Heart left ventricle (tissue), 16 donors: Measurements from ENCODE around the gene RTTN. TPM values are rescaled to one million over a fixed set of nuclear protein-coding genes. Genes with fewer than 3 reads are reported as not detected.

Source experiments
- ATAC-seq, 4 donors: fragments of 200-7000 bp; cut with Tn5 transposase; one replicate each; pipeline ENCODE4 v1.9.1; 2020 to 2022; ENCODE audit warnings: moderate library complexity in 4 of 4, mild to moderate bottlenecking in 3 of 4, moderate number of reproducible peaks in 1 of 4
- DNase-seq, 5 donors: peaks; one replicate each; pipeline ENCODE4 v3.0.0-alpha.2; 2020
- H3K27ac ChIP-seq, 12 donors: fragments of 200-600 bp; sonication (generic) in 4 of 12; one replicate each; pipeline versions ENCODE4 v1.5.0 to v1.8.0; 2016 to 2022; ENCODE audit warnings: mild to moderate bottlenecking in 2 of 12
- H3K27me3 ChIP-seq, 9 donors: fragments of 200-600 bp; sonication (generic) in 2 of 9; one replicate each; pipeline versions ENCODE4 v1.5.1 to v1.8.0; 2016 to 2022; ENCODE audit warnings: mild to moderate bottlenecking in 3 of 9
- H3K36me3 ChIP-seq, 9 donors: fragments of 200-600 bp; sonication (generic) in 2 of 9; one replicate each; pipeline versions ENCODE4 v1.5.0 to v1.8.0; 2018 to 2022; ENCODE audit warnings: mild to moderate bottlenecking in 2 of 9
- H3K4me1 ChIP-seq, 12 donors: fragments of 200-600 bp; sonication (generic) in 4 of 12; one replicate each; pipeline versions ENCODE4 v1.5.0 to v1.8.0; 2016 to 2022; ENCODE audit warnings: mild to moderate bottlenecking in 3 of 12
- H3K4me3 ChIP-seq, 12 donors: fragments of 200-600 bp; sonication (generic) in 4 of 12; one replicate each; pipeline versions ENCODE4 v1.5.0 to v1.8.0; 2017 to 2022; ENCODE audit warnings: mild to moderate bottlenecking in 9 of 12, moderate library complexity in 4 of 12
- H3K9me3 ChIP-seq, 12 donors: fragments of 200-600 bp; sonication (generic) in 4 of 12; one replicate each; pipeline versions ENCODE4 v1.5.0 to v1.8.0; 2016 to 2022; ENCODE audit warnings: mild to moderate bottlenecking in 1 of 12
- CTCF ChIP-seq, 12 donors: fragments of 200-600 bp; sonication (generic) in 4 of 12; IDR thresholded peaks; one replicate each; pipeline versions ENCODE4 v1.5.0 to v1.8.0; 2018 to 2022; ENCODE audit warnings: antibody characterized with exemption in 12 of 12, mild to moderate bottlenecking in 5 of 12
- POLR2A ChIP-seq, 2 donors: fragments of 450-650 bp; IDR thresholded peaks; one replicate each; pipeline ENCODE4 v1.6.1; 2017; ENCODE audit warnings: antibody characterized with exemption in 2 of 2, mild to moderate bottlenecking in 2 of 2, moderate library complexity in 2 of 2
- WGBS, 4 donors: extraction: QIAGEN DNeasy Blood & Tissue Kit in 2 of 4; methylation state at CpG; one replicate each; pipeline versions ENCODE4 v1.1.5 to v1.1.7; 2013 to 2018; 5-methylcytosine and 5-hydroxymethylcytosine counted together
- intact Hi-C, 10 donors: fragments of 100-400 bp; cut with DNase I; formaldehyde crosslinking; loops; one replicate each; pipeline versions ENCODE4 v1.11.1 to v1.14.2; 2022
- polyA plus RNA-seq, 2 donors: library from polyadenylated mRNA; stranded (reverse); fragments of 200-250 nt; gene quantifications; one replicate each; pipeline ENCODE4 v1.2.3, GENCODE V29; 2013
- total RNA-seq, 9 donors: library from RNA; depleted of rRNA in 2 of 9; stranded (reverse); fragments of >200 nt in 2 of 9; fragmentation: NEBNext Ultra II Directional in 3 of 9; extraction: Animal tissue kit (Norgen Biotek cat#: 25700) in 3 of 9; gene quantifications; one replicate each; pipeline versions ENCODE4 v1.1.0 to v1.2.4, GENCODE V29; 2016 to 2023
- donor health status: ischemic (EF 13 %, LVEDD 7.1; RV severe dilation, severe dysfunction).
- donor health status: healthy with polysubstance abuse.
- donor health status: DM: no; HTN: yes; CAD: no.
- donor health status: DM: no; HTN: no; CAD: no.
- donor health status: ischemic (EF 25% LVEDD 6.9; RV normal size, moderate dysfunction).
- donor health status: ischemic (EF 25% LVEDD 5.7; RV mildly dilated, moderate dysfunction).
- donor health status: healthy.
- donor health status: DM: yes; HTN: yes; CAD: no.
- donor health status: ischemic (EF 35%, LVEDD 5.7; RV mildly dilated, moderate dysfunction).
- donor health status: nonischemic (EF 11% LVEDD 7.7; RV severe dilation, severe dysfunction).
- donor health status: DM: yes; HTN: yes; CAD: no.
- donor health status: PGD.
- donor health status: ischemic (EF 29% LVEDD 5.4; RV normal size, mild dysfunction).
- donor health status: nonischemic (EF 23%, LVEDD 6.1; RV moderate dilation, normal function).

Gene RTTN
- total and polyA plus RNA-seq, 11 donors: 5.8 to 14.3 (median 8.1) TPM

GRCh38 chr18:70036168-70036567 is 169.3 kb downstream of the RTTN start:
- no peaks in the 10 kb centered on the region for H3K9me3 ChIP-seq
- DNase-seq (no peak), ATAC-seq (no peak)
- intact Hi-C loops: no loop called here
- no peak overlapping the region for H3K27ac ChIP-seq
- peaks cover 0 to 9% (median 0%) of the 10 kb centered on the region in 12 donors for H3K4me1 ChIP-seq
- H3K36me3 ChIP-seq: peaks cover 0 to 9% (median 0%) of the 10 kb centered on the region in 9 donors
- 96 to 99% (median 98%) methylated on average over 2 of the region's 2 CpGs for WGBS, 4 donors
- H3K4me3 ChIP-seq: no peak overlapping the region
- TF ChIP-seq CTCF (IDR thresholded peaks at IDR 0.05): no peak
- TF ChIP-seq POLR2A (IDR thresholded peaks at IDR 0.05): no peak
- H3K27me3 ChIP-seq: no peaks in the 10 kb centered on the region

- H3K27ac ChIP-seq: no peak overlapping the region
- H3K27me3 ChIP-seq: no peaks in the 10 kb centered on the region
- intact Hi-C loops: no loop called here
- DNase-seq: no peak
- TF ChIP-seq POLR2A (IDR thresholded peaks at IDR 0.05) (no peak), CTCF (IDR thresholded peaks at IDR 0.05) (no peak)
- no peak for ATAC-seq
- 96 to 99% (median 98%) methylated on average over 4 of the region's 4 CpGs for WGBS, 4 donors
- no peak overlapping the region for H3K4me3 ChIP-seq
- H3K4me1 ChIP-seq: no peaks in the 10 kb centered on the region
- H3K36me3 ChIP-seq: peaks cover 0 to 35% (median 22%) of the 10 kb centered on the region in 9 donors
- H3K9me3 ChIP-seq: no peaks in the 10 kb centered on the region
Observed at GRCh38 chr18:70031221-70031620, 174.3 kb downstream of the RTTN start.

- WGBS, 4 donors: 71 to 90% (median 78%) methylated on average over 1 of the region's 1 CpG
- H3K4me3 ChIP-seq: no peak overlapping the region
- no peak for TF ChIP-seq POLR2A (IDR thresholded peaks at IDR 0.05)
- H3K36me3 ChIP-seq: peaks cover 0 to 40% (median 22%) of the 10 kb centered on the region in 9 donors
- no peaks in the 10 kb centered on the region for H3K4me1 ChIP-seq
- no peaks in the 10 kb centered on the region for H3K9me3 ChIP-seq
- ATAC-seq (no peak), DNase-seq (no peak)
- H3K27me3 ChIP-seq: no peaks in the 10 kb centered on the region
- intact Hi-C loops: no loop called here
- no peak overlapping the region for H3K27ac ChIP-seq
Observed at GRCh38 chr18:70030728-70031127, 174.8 kb downstream of the RTTN start.

GRCh38 chr18:70029163-70029562 is 176.3 kb downstream of the RTTN start:
- no peak for DNase-seq
- Histone ChIP-seq H3K4me3 (no peak overlapping the region), H3K27ac (no peak overlapping the region), H3K4me1 (no peaks in the 10 kb centered on the region), H3K36me3 (peaks cover 0 to 49% (median 31%) of the 10 kb centered on the region in 9 donors), H3K27me3 (no peaks in the 10 kb centered on the region), H3K9me3 (no peaks in the 10 kb centered on the region)
- no peak for ATAC-seq
- 96 to 99% (median 97%) methylated on average over 1 of the region's 1 CpG for WGBS, 4 donors
- TF ChIP-seq POLR2A (IDR thresholded peaks at IDR 0.05): no peak
- TF ChIP-seq CTCF (IDR thresholded peaks at IDR 0.05): no peak
- intact Hi-C loops: no loop called here

- ATAC-seq: no peak
- Histone ChIP-seq H3K9me3 (no peaks in the 10 kb centered on the region), H3K27me3 (no peaks in the 10 kb centered on the region), H3K4me1 (no peaks in the 10 kb centered on the region), H3K27ac (no peak overlapping the region), H3K36me3 (peaks cover 0 to 53% (median 35%) of the 10 kb centered on the region in 9 donors), H3K4me3 (no peak overlapping the region)
- TF ChIP-seq POLR2A (IDR thresholded peaks at IDR 0.05): no peak
- TF ChIP-seq CTCF (IDR thresholded peaks at IDR 0.05): no peak
- intact Hi-C loops: no loop called here
- WGBS, 4 donors: 89 to 96% (median 93%) methylated on average over 3 of the region's 3 CpGs
- no peak for DNase-seq
Observed at GRCh38 chr18:70028734-70029133, 176.8 kb downstream of the RTTN start.
